Stromal cell of bone marrow (primary cell): ENCODE data around the gene SNORC.

Source experiments
- DNase-seq: peaks from one replicate; pipeline ENCODE4 v3.0.0-alpha.2; 2012; ENCODE audit warnings: low read depth

Gene SNORC

GRCh38 chr2:232869138-232870017 lies 686 bp upstream of the SNORC start:
- DNase-seq, result no peak

- DNase-seq, result no peak
These were observed 805 bp downstream of the SNORC start for GRCh38 chr2:232870766-232871371.

- no peak for DNase-seq
These were observed 1.4 kb downstream of the SNORC start for GRCh38 chr2:232871418-232871834.

- no peak for DNase-seq
These were observed 2.0 kb downstream of the SNORC start for GRCh38 chr2:232871835-232872736.

- DNase-seq, result no peak
These were observed 2.8 kb downstream of the SNORC start for GRCh38 chr2:232872826-232873225.

GRCh38 chr2:232873292-232873908 lies 3.3 kb downstream of the SNORC start:
- no peak for DNase-seq

- no peak for DNase-seq
These were observed 4.0 kb downstream of the SNORC start for GRCh38 chr2:232873909-232874641.

GRCh38 chr2:232874677-232875223 lies 4.7 kb downstream of the SNORC start:
- DNase-seq, result no peak

GRCh38 chr2:232875256-232876121 lies 5.4 kb downstream of the SNORC start:
- DNase-seq, result no peak

GRCh38 chr2:232876161-232876977 lies 6.3 kb downstream of the SNORC start:
- DNase-seq, result no peak

- no peak for DNase-seq
These were observed 6.9 kb downstream of the SNORC start for GRCh38 chr2:232876978-232877441.

GRCh38 chr2:232877940-232878511 lies 8.0 kb downstream of the SNORC start:
- DNase-seq, result no peak

GRCh38 chr2:232878855-232879617 lies 9.0 kb downstream of the SNORC start:
- no peak for DNase-seq

GRCh38 chr2:232879618-232880494 lies 9.8 kb downstream of the SNORC start:
- no peak for DNase-seq

GRCh38 chr2:232880764-232881351 lies 10.8 kb downstream of the SNORC start:
- no peak for DNase-seq

- no peak for DNase-seq
These were observed 12.0 kb downstream of the SNORC start for GRCh38 chr2:232882085-232882484.
